HG02973 (cell line): Measurements from ENCODE around the gene NDUFB2.
"Not testable (repeated sequence)": the region's sequence is repeated elsewhere in the genome, so short reads cannot be mapped to it uniquely, and the experiment has no call there.

Experiments used
- ATAC-seq: cut with Tn5 transposase; IDR thresholded peaks from one replicate; pipeline ENCODE4 v1.9.1; 2021; ENCODE audit warnings: moderate library complexity; ENCODE audit not compliant: unreplicated experiment

Gene NDUFB2

GRCh38 chr7:140732416-140732815, 35.9 kb downstream of the NDUFB2 start:
- no peak for ATAC-seq

DNA sequence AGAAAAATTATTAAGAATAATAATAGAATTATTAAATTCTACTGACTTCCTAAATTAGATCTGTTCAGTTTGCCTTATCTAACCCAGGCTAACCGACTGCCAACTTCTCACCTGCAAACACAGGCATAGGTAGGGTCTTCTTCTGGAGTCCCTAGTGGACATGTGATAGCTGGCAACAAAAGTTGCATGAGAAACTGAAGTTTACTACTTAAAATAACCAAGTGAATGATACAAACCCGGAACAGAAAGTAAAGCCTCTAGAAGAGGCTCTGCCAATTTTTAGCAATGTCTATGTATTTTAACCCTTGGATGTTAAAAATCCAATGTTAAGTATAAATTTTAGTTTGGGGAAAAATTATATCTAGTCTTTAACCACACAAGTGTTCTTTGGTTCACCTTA, 37.6 kb downstream of the NDUFB2 start:
- no peak for ATAC-seq

DNA sequence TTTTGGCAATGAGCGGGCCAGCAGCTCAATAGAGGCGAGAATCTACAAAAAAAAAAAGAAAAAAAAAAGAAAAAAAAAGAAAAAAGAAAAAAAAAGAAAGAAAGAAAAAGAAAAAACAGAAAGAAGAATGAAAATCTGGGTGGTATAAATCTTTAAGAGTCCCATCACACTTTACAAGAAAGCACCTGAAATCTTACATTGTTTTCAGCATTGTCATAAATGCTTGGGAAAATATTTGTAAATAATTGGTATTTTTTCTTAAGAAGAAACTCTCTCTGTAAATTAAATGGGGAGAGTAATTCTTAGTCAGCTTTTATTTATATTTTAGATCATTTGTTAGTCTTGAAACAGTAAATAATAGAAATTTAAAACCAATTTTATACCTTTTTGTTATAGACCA, 38.2 kb downstream of the NDUFB2 start:
- no peak for ATAC-seq

DNA sequence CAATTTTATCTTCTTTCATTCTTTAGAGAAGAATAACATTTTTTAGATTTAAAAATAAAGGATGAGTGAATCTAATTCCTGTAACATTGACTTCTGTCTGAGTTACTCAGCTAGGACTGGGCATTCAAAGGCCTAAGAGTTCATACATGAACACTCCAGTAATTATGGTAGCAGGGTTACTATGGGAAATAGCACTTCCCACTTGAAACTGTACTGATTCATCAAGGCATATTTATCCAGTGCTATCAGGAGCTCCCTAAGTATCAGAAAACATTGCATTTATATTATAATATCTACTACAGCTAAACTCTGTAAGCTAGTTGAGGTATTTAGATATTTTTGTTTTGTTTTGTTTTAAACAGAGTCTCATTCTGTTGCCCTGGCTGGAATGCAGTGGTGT, 41.8 kb downstream of the NDUFB2 start:
- ATAC-seq, result no peak

- not testable (repeated sequence) for ATAC-seq
Observed at GRCh38 chr7:140743255-140743654, 46.7 kb downstream of the NDUFB2 start.

DNA sequence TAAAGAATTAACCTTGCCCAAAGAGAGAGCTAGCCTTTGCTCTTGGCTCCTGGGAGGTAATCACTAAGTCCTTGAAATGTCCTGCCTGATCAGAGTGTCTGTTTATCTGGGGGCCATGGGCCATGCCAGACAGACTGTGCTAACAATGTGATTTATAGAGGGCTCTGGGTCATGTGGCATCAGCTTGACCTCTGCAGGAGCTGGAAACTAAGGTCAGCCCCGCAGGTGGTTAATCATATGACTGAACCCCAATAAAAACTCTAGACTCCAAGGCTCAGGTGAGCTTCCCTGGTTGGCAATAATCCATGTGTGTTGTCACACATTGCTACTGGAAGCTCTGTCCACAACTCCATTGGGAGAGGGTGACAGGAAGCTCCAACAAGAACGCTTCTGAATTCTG, 47.5 kb downstream of the NDUFB2 start:
- ATAC-seq, result no peak

- no peak for ATAC-seq
Observed at GRCh38 chr7:140745266-140746058, 49.0 kb downstream of the NDUFB2 start.

DNA sequence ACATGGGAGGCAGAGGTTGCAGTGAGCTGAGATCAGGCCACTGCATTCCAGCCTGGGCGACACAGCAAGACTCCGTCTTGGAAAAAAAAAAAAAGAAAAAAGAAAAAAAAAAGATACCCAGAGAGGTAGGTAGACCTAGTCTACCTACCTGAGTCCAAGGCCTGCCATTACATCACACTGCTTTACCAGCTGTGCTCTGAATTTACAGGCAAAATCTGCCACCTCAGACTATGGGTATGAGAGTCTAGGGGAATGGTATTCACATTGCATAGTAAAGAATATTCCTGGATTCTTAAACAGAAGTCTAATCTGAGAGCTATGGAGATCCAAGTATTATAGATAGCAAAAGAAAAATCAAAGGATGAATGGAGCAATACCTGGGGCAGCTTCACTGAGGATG, 50.2 kb downstream of the NDUFB2 start:
- ATAC-seq, result no peak

DNA sequence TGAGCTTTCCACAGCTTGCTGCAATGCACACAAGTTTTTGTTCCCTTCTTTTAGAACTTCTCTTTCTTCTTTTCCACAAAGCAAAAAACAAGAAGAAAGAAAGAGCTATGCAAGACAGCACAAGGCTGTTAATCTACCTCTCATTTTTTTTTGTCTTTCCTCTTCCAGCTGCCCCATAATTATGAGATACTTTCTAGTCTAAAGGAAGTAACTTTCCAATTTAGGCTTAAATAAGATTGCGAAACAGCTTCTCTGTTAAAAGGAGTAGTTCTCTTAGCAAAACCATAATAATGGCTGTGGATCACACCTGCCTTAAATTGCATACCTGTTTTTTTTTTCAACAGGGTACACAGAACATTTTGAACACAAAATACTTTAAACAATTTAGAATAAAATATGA, 56.0 kb downstream of the NDUFB2 start:
- ATAC-seq, result no peak

DNA sequence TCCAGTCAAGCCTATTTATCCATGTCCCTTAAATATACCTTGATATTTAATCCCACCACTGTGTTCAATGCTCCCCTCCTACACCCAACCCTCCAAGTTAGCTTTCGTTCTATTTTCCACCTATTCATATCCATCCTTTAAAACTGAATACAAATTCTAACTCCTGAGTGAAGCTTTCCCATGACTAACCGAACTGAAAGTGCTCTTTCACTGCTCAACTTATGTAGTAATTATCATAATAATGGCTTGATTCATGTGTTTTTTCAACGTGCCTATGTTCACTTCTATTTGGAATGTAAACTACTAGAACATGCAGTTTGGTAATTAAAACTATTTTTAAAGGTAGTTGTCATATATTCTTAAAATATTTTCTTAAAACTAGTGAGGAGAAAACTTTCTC, 58.0 kb downstream of the NDUFB2 start:
- no peak for ATAC-seq
